A549 (cell line): ENCODE results near the gene SMAD9.

Experiments
- CTCF ChIP-seq: fragments of >200 bp; sonication (Bioruptor Twin); formaldehyde crosslinking; IDR thresholded peaks from 3 replicates; pipeline ENCODE4 v1.5.1; 2016
- HDAC2 ChIP-seq: fragments of 200-600 bp; sonication (generic); IDR thresholded peaks from 2 replicates; pipeline ENCODE4 v1.6.1; 2016
- MAZ ChIP-seq: fragments of 150-350 bp; IDR thresholded peaks from 2 replicates; pipeline ENCODE4 v1.6.1; 2014; ENCODE audit warnings: antibody characterized with exemption, low read depth, low read length, borderline replicate concordance
- NR3C1 ChIP-seq: fragments of >200 bp; sonication (Bioruptor Twin); formaldehyde crosslinking; IDR thresholded peaks from 3 replicates; pipeline ENCODE4 v1.6.1; 2017
- SMC3 ChIP-seq: fragments of >200 bp; sonication (Bioruptor Twin); formaldehyde crosslinking; IDR thresholded peaks from 3 replicates; pipeline ENCODE4 v1.6.1; 2018; ENCODE audit warnings: inconsistent platforms

- TF ChIP-seq CTCF (no peak), SMC3 (no peak), NR3C1 (no peak), MAZ (no peak), HDAC2 (no peak)
Observed at GRCh38 chr13:36804588-36804987, 115.5 kb downstream of the SMAD9 start.
